ENCODE data around the gene COQ5. TPM values are rescaled to one million over a fixed set of nuclear protein-coding genes. Genes with fewer than 3 reads are reported as not detected.
"Not testable (repeated sequence)": the region's sequence is repeated elsewhere in the genome, so short reads cannot be mapped to it uniquely, and the experiment has no call there.

Gene COQ5, protein sequence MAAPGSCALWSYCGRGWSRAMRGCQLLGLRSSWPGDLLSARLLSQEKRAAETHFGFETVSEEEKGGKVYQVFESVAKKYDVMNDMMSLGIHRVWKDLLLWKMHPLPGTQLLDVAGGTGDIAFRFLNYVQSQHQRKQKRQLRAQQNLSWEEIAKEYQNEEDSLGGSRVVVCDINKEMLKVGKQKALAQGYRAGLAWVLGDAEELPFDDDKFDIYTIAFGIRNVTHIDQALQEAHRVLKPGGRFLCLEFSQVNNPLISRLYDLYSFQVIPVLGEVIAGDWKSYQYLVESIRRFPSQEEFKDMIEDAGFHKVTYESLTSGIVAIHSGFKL
- polyA plus RNA-seq (2013, experiment 1 of 2; ENCODE audit: insufficient read length) = 26.8 TPM
- 26.4 TPM for polyA plus RNA-seq (2013, experiment 2 of 2; ENCODE audit: insufficient read length)

DNA sequence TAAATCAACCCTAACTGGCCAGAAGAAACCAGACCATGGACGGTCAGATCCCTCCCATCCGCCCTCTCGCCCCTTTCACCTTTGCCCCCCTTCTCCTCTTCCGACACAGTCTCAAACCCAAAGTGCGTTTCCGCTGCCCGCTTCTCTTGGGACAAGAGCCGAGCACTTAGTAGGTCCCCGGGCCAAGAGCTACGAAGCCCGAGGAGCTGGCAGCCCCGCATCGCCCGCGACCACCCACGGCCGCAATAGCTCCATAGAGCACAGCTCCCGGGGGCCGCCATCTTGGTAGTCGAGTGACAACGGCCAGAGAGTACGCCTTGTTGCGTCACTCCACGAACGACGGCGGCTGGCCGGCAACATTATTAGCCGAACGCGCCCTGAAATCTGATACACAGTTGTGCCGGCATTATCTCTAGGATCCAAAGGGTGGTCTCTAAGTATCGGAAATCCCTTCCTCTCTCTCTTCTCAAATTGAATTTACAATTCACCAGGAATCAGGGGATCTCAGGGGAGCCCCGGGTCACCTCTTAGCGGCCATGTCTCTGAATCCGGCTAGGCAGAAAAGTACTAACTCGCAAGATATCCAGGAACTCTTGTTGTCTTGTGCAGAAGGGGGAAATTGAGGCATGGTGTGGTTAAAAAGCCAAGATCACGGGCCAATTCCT lies at the start of gene COQ5:
COQ5 (minus strand) TSS at position 298 of the 665 bp plus-strand sequence; CDS start at position 281, 17 bp downstream.
- DNase-seq = peak; percentile 88

DNA sequence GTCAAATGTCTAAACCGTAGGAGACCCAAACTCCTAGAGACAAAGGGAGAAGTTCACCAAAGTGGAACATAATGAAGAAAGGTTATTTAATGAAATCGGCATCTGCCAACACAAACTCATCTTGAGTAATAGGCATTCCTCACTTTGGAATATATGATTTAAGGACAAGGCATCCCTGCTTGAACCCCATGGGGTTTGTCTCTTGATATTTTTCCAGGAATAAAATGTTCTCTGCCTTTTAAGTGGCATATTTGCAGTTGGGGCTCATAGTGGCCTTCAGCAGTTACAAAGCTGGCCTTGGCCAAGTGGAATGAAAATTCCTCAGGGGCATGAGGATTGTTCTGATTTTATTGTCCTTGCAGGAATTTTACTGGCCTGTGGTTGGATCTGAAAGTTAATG lies 45.1 kb upstream of the COQ5 start:
- peak; percentile 35 for DNase-seq

DNA sequence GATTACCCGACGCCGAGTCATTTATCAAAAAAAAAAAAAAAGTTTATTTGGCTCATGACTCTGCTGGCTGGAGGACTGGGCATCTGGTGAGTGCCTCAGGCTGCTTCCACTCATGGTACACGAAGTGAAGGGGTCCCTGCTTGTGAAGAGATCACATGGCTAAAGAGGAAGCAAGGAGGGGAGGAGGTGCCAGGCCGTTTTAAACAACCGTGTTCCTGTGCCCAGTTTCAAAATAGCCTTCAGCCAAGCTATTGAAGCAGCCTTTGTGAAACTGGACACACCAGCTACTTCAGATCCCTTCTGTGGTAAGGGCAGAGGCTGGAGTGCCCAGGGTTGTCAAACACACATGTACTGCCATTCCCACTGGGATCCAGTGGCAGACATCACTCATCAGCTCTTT lies 44.6 kb upstream of the COQ5 start:
- DNase-seq = no peak

DNA sequence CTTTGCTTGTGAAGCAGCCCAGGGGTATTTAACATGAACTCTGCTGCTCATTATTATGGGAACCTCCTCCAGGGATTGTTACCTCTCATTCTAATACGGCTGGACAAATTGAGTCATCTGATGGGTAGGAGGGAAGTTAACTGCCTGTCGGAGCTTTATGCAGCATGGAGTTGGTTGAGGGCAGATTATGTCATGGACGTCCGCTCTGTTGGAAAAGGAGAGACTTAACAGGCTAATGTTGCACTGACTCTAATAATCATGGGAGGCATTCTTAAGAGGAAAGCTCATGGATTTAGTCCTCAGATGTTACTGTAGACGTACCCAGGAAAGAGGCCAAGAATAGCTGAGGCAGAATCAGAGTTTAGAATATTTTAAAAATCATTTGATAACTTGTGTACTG lies 42.3 kb upstream of the COQ5 start:
- DNase-seq = no peak

DNA sequence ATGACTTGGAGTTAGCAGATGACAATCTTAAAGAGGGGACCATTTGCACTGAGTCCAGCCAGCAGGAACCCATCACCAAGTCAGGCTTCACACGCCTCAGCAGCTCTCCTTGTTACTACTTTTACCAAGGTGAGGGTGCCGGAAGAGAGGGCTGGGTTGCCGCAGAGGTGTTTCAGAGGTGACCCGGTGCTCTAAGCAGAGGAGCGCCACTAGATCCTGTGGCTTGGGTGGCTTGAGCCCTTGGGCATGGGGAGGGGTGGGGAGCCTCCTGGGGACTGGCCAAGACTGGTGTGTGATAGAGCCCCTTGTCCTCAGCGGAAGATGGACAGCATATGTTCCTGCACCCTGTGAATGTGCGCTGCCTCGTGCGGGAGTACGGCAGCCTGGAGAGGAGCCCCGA lies 34.5 kb upstream of the COQ5 start:
- no peak for DNase-seq

DNA sequence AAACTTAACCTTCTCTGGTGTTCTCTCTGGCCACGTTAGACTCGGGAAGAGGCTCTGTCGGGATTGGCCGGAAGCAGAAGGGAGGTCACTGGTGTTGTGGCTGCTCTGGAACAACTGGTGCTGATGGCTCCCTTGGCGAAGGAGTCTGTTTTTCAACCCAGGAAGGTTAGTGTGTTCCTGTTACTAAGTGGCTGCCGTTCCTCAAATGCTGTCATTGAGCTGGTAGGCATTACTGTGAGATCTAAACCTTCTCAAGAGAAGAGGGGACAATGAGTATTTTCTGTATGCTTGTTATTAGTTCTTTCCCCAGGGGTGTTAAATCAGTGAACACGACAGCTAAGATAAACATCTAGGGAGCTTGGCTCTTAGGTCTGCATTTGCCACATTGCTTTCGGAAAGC lies 33.9 kb upstream of the COQ5 start:
- no peak for DNase-seq

DNA sequence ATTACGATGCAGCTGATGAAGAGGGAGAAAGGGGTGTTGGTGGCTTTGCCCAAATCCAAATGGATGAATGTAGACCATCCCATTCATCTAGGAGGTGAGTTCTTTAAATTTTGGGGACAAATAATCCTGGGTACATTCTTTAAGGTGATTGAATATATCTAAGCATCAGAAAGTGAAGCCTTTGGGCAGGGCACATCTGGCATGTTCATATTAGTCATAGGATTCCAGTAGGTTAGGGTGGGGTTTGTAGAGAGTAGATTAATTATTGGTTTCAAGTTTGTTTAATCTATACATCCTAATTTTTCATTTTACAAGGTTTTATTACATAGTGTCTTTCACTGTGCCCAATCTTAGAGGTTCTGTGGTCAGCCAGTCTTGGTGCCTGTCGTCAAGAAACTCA lies 28.6 kb upstream of the COQ5 start:
- no peak for DNase-seq

DNA sequence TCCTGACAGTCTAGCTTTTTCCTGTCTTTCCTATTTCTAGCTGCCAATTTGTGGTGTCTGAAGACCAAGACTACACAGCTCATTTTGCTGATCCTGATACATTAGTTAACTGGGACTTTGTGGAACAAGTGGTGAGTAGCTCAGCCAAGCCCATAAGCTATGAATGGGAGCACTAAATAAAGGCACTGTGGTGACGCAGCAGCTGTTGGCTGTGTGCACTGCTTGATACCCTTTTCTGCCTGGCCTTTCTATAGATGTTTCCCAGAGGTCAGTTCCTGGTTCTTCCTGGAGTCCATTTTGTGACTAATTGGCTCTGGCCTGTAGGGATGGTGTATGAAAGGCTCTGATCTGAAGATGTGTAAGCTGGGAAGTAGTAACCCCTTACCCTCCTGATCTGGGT lies 25.7 kb upstream of the COQ5 start:
- DNase-seq = no peak

DNA sequence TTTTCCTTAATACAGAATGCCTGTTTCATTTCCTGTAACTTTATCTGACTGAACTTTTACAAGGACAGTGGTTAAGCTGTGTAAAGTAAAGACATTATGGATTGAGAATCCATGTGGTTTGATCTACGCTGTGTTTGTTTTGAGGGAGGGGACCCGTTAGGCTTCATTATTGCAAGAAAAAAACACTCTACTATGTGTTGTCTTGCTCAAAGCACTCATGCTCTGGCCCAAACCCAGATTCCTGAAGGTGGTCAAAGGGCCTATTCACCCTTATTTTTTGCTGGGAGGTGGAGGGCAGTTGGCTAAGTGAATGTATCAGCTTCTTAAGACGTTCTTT lies 17.1 kb upstream of the COQ5 start:
- DNase-seq = no peak

DNA sequence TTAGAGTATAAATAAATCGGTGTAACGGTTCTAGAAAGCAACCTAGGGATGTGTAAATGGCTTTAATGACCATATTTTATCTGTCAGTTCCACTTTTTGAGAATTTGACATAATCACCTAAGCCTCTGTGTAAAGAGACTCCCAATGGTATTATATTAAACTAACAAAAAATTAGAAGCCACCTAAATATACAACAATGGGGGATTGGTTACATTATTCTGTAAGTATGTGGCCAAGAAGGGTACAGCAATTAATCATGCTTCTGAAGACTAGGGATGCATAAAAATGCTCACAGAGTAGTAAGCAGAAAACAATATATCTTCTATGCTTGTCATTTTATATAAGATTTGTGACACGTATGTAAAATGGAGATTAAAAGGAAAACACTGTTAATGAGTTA lies 15.7 kb upstream of the COQ5 start:
- no peak for DNase-seq

DNA sequence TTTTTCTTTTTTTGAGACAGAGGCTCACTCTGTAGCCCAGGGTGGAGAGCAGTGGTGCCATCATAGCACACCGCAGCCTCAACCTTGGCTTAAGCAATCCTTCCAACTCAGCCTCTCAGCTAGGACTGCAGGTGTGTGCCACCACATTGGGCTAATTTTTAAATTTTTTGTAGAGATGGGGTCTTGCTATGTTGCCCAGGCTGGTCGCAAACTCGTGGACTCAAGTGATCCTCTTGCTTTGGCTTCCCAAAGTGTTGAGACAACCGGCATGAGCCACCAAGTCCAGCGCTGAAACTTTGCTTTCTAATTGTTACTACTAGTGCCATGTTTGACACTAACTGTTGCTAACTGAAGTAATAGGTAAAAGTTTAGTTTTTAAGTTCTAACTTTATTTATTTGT lies 13.2 kb upstream of the COQ5 start:
- DNase-seq = no peak

DNA sequence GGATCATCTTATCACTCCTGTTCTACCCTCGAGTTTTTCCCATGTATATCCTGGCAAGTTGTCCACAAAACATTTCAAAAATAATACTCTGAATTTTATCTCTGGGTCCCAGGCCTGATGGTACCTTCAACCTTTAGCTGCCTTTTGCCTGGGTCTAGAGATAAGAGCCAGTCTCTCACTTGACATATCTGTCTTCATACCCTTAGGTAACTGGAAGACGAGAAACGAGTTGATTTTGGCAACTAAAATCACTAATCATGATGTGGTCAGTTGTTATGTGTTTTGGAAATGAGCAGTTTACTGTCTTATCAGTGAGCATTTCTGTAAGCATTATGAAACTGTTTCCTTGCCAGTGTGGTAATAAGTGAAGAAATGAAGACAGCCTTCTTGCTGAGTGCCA lies 11.5 kb upstream of the COQ5 start:
- DNase-seq = no peak

DNA sequence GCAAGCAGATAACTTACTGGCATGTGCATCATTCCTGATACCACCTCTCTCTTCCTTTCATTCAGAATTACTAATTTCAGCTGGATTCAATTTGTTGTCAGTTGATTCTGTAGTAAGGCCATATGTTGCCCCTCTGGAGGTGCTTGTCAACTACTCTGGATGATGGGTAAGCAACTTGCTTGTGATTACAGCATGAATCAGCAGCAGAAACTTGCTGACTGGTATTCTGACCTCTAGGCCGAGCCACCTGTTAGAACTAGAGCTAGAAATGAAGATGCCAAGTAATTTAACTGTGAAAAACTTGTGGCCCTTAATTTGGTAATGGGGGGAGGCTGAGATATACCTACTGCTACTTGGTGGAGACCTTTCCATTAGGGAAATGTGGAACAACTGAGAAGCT lies 10.3 kb upstream of the COQ5 start:
- DNase-seq = no peak

DNA sequence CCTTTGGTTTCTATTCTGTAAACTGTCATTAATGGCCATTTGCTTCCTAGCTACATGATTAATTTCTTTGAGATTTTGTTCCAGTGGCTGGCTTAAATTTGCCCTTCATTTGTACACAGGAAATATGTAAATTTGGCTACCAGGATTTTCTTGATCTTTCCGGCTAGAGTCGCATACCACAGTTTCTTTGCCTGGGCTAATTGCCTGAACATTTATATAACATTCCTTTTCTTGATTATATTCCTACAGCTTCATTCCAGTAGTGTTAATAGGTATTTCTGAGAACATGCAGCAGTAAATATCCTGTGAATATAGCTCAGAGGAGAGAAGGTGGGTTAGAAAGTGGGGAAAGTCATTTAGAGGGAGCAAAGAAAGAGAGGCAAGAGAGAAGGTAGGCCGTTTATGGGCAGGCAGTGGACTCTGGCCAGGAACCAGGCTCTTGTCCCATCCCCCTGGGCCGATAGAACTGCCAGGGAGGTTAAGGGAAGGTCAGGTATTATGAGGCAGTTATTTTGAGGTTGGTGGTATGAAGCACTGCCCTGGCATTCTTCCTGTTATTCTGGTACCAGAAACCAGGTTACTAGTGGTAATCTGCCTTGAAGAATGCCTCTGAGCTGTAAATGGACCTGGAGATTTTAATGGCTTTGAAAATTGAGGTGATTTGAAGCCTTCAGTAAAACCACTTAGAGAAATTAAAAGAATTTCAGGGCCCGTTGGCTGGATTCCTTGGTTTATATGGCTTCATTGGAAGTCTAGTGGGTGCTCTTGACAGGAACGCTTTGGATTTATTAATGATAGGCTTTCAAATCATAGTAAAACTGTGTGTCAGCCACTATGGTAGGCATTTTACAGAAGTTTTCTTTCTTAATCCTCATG lies 9.6 kb upstream of the COQ5 start:
- DNase-seq = peak; percentile 25

DNA sequence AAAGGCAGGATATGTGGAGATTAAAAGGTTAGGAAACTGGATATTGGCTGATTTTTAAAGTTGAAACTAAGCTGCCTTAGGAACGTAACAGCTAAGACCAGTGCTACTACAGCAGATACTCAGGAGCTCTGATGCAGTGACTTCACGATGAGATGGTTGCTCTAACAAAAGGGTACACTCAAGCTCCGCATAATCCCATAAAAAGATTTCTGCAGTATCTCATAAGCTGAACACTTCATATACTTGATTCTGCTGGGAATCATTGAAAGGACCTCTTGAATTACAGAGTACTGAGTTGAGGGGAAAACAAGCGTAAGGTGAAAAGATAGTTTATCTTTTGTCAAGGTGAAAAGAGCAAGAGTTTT lies 8.9 kb upstream of the COQ5 start:
- no peak for DNase-seq

DNA sequence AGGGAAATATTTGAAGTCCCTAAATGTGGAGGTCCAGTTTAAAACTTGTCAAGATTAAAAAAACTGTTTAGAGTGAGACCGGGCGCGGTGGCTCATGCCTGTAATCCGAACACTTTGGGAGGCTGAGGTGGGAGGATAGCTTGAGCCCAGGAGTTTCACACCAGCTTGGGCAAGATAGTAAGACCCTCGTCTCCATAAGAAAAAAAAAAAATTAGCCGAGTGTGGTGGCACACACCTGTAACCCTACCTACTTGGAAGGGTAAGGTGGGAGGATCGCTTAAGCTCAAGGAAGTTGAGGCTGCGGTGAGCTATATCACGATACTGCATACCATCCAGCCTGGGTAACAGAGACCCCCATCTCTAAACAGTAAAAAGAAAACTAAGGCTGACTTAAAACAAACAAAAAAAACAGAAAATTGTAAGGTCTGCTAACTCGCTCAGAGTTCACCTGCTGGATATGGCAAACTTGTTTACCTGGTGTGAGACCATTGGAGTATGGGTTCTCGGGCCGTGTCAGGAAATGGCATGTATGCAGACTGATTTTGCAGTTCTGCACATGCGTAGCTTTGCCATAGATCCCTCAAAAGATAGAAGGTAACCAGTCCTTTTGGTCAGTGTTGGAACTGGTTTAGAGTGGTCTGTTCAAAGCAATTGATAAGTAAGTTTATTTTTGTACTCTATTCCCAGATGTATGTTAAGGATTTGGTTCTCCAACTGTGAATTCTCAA lies 7.3 kb upstream of the COQ5 start:
- no peak for DNase-seq

DNA sequence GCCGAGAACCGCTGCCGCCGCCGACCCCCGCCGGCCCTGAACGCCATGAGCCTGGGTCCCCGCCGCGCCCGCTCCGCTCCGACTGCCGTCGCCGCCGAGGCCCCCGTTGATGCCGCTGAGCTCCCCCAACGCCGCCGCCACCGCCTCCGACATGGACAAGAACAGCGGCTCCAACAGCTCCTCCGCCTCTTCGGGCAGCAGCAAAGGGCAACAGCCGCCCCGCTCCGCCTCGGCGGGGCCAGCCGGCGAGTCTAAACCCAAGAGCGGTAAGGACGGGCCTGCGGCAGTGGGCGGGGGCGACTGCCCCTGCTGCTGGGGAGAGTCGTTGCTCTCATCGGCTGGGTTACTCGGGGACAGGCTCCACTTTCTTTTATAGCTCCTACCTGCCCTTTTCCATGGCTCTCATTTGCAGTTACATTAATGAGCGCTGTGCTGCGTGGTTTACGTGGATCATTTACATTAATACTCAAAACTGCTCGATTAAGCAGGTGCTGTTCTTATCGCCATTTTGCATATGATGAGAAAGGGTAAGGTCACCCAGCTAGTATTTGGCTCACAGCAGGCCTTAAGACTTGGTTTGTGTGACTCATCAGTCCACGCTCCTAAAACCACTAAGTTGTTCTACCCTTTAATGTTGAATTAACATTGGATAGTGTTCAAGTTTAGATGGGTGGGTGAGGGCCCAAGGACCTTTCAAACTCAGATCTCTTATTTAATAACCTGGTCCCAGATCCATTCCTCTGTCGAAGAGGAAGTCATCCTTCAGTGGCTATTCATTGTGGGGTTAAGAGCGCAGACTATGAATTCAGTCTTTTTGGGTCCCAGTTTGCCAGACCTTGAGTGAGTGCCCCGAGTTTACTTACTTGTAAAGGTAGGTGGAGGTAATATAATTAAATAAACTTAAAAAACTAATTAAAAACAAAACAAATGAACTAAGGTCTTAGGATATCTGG lies 6.0 kb upstream of the COQ5 start:
- peak; percentile 79 for DNase-seq

DNA sequence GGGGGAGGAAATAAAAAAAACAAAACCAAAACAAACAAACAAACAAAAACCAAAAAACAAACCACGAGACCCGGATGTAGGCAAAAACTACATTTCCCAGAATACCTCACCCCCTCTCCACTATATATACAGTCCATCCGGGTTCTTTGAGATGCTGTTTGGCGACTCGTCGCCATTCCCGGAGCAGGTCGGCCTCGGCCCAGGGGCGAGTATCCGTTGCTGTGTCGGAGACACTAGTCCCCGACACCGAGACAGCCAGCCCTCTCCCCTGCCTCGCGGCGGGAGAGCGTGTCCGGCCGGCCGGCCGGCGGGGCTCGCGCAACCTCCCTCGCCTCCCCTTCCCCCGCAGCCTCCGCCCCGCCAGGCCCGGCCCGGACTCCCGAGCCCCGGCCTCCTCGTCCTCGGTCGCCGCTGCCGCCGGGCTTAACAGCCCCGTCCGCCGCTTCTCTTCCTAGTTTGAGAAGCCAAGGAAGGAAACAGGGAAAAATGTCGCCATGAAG lies 5.3 kb upstream of the COQ5 start, which contains the start of gene RNF10:
RNF10 (plus strand) TSS at position 154 of the 500 bp plus-strand sequence. CDS start 456 bp downstream, outside the sequence.
- peak; percentile 89 for DNase-seq

DNA sequence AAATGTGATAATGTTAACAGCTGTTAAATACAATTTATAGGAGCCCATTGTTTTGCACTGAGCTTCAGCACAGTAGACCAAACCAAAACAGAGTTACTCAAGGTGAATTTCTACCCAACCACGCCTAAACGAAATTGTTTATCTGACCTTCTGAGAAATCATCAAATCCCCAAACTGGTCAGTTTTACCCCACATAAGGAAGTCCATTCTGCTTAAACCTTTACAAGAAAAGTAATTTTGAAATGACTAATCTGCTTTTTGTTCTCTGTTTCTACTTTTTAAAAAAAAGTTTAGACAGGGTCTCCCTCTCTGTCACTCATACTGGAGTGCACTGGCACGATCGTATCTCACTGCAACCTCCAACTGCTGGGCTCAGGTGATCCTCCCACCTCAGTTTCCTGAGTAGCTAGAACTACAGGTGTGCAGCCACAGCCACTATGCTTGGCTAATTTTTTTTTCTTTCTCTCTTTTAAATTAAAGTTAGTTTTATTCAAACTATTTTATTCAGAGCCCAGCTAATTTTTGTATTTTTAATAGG lies 3.8 kb upstream of the COQ5 start:
- no peak for DNase-seq

DNA sequence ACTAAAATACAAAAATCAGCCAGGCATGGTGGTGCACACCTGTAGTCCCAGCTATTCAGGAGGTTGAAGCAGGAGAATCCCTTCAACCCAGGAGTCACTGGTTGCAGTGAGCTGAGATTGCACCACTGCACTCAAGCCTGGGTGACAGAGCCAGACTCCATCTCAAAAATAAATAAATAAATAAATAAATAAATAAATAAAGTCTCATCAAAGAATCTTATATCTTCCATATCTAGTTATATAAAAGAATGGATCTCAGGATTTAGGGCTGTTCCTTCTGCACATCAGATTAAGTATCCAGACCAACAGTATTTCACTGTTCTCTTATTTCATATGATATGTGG lies 1.4 kb upstream of the COQ5 start:
- not testable (repeated sequence) for DNase-seq
